GM19467 (cell line): ENCODE data around the gene TUBB1.
A peak's percentile ranks its signal among the peaks of the same experiment; 100 is the strongest.
"Not testable (repeated sequence)": the region's sequence is repeated elsewhere in the genome, so short reads cannot be mapped to it uniquely, and the experiment has no call there.

Source experiments
- ATAC-seq: cut with Tn5 transposase; IDR thresholded peaks from one replicate; pipeline ENCODE4 v1.9.1; 2021; ENCODE audit warnings: mild to moderate bottlenecking, moderate library complexity; ENCODE audit not compliant: unreplicated experiment

The TUBB1 gene

GRCh38 chr20:59005523-59006166, 13.6 kb upstream of the TUBB1 start:
- no peak for ATAC-seq

GRCh38 chr20:59006167-59006863, 12.9 kb upstream of the TUBB1 start:
- no peak for ATAC-seq

GRCh38 chr20:59006864-59007664, 12.2 kb upstream of the TUBB1 start, which contains the start of gene CTSZ:
Gene CTSZ, minus strand, starts transcription at chr20:59007254. Its CDS starts 126 bp downstream, at chr20:59007128.
- ATAC-seq: no peak

- peak; percentile 27 for ATAC-seq
Measured at GRCh38 chr20:59007665-59008511, 11.3 kb upstream of the TUBB1 start.

- no peak for ATAC-seq
Measured at GRCh38 chr20:59008715-59009336, 10.4 kb upstream of the TUBB1 start.

GRCh38 chr20:59010321-59010994, 8.8 kb upstream of the TUBB1 start:
- no peak for ATAC-seq

GRCh38 chr20:59010995-59011873, 8.0 kb upstream of the TUBB1 start:
- ATAC-seq: no peak

GRCh38 chr20:59011874-59012157, 7.4 kb upstream of the TUBB1 start:
- not testable (repeated sequence) for ATAC-seq

GRCh38 chr20:59013031-59013951, 5.9 kb upstream of the TUBB1 start:
- no peak for ATAC-seq

- ATAC-seq: no peak
Measured at GRCh38 chr20:59013959-59014608, 5.1 kb upstream of the TUBB1 start.

GRCh38 chr20:59014680-59015389, 4.4 kb upstream of the TUBB1 start:
- ATAC-seq: no peak

GRCh38 chr20:59015411-59015810, 3.8 kb upstream of the TUBB1 start:
- ATAC-seq: no peak

- ATAC-seq: no peak
Measured at GRCh38 chr20:59015812-59016711, 3.2 kb upstream of the TUBB1 start.

- no peak for ATAC-seq
Measured at GRCh38 chr20:59016795-59017492, 2.3 kb upstream of the TUBB1 start.
